ENCODE results near the gene ANO2.
"Not testable (repeated sequence)": the region's sequence is repeated elsewhere in the genome, so short reads cannot be mapped to it uniquely, and the experiment has no call there.

ANO2 gene

GRCh38 chr12:5549011-5549410, 396.0 kb downstream of the ANO2 start:
- no peak overlapping the region for H3K4me3 ChIP-seq (ENCODE audit: low read length)
- no peak for TF ChIP-seq CTCF (conservative IDR thresholded peaks at IDR 0.05; ENCODE audit: low read depth, low read length)
- DNase-seq (ENCODE audit: low read depth), result no peak

GRCh38 chr12:5548152-5548943, 396.7 kb downstream of the ANO2 start:
- no peak for DNase-seq (ENCODE audit: low read depth)
- no peak for TF ChIP-seq CTCF (conservative IDR thresholded peaks at IDR 0.05; ENCODE audit: low read depth, low read length)
- no peak overlapping the region for H3K4me3 ChIP-seq (ENCODE audit: low read length)

- no peak for DNase-seq (ENCODE audit: low read depth)
- no peak overlapping the region for H3K4me3 ChIP-seq (ENCODE audit: low read length)
- no peak for TF ChIP-seq CTCF (conservative IDR thresholded peaks at IDR 0.05; ENCODE audit: low read depth, low read length)
Observed at GRCh38 chr12:5546616-5547015, 398.4 kb downstream of the ANO2 start.

- H3K4me3 ChIP-seq (ENCODE audit: low read length), result no peak overlapping the region
- DNase-seq (ENCODE audit: low read depth), result no peak
- TF ChIP-seq CTCF (conservative IDR thresholded peaks at IDR 0.05; ENCODE audit: low read depth, low read length), result no peak
Observed at GRCh38 chr12:5537771-5538170, 407.3 kb downstream of the ANO2 start.

- DNase-seq (ENCODE audit: low read depth); H3K4me3 ChIP-seq (ENCODE audit: low read length): not testable (repeated sequence)
Observed at GRCh38 chr12:5537026-5537615, 407.9 kb downstream of the ANO2 start.

- no peak overlapping the region for H3K4me3 ChIP-seq (ENCODE audit: low read length)
- DNase-seq (ENCODE audit: low read depth), result no peak
- no peak for TF ChIP-seq CTCF (conservative IDR thresholded peaks at IDR 0.05; ENCODE audit: low read depth, low read length)
Observed at GRCh38 chr12:5535541-5535940, 409.5 kb downstream of the ANO2 start.

- DNase-seq (ENCODE audit: low read depth), result no peak
- H3K4me3 ChIP-seq (ENCODE audit: low read length), result no peak overlapping the region
- no peak for TF ChIP-seq CTCF (conservative IDR thresholded peaks at IDR 0.05; ENCODE audit: low read depth, low read length)
Observed at GRCh38 chr12:5534426-5535199, 410.4 kb downstream of the ANO2 start.
